ENCODE data around the gene BLVRB. TPM values are rescaled to one million over a fixed set of nuclear protein-coding genes. Genes with fewer than 3 reads are reported as not detected.

The BLVRB gene
- total and polyA plus RNA-seq, 9 of the 15 experiments (the other 6 are each of a cell fraction or from before 2014, with no cell fraction given), result 81.1 to 749 (median 331) TPM

GRCh38 chr19:40466219-40466984 lies 857 bp upstream of the BLVRB start (continued):
- TF ChIP-seq ZNF609 (CRISPR knock-in tag; IDR thresholded peaks at IDR 0.05; ENCODE audit: borderline replicate concordance) (0 out of 2 replicates have a peak, but pooled peaks have one; percentile 74), EP300 (IDR thresholded peaks at IDR 0.05; ENCODE audit: low read length) (no peak), TEAD4 (IDR thresholded peaks at IDR 0.05; ENCODE audit: low read length) (no peak), TEAD4 (CRISPR knock-in tag; IDR thresholded peaks at IDR 0.05; ENCODE audit: borderline replicate concordance) (no peak), MNT (conservative IDR thresholded peaks at IDR 0.05) (peak; percentile 93 to 95), HES1 (IDR thresholded peaks at IDR 0.05; ENCODE audit: low read depth) (no peak), MBD2 (IDR thresholded peaks at IDR 0.05; ENCODE audit: borderline replicate concordance, low read depth) (no peak), PRPF4 (IDR thresholded peaks at IDR 0.05; ENCODE audit: insufficient read depth, low read depth, low read length, poor library complexity, severe bottlenecking) (no peak), ZNF57 (CRISPR knock-in tag; IDR thresholded peaks at IDR 0.05) (no peak), CBFB (CRISPR knock-in tag; IDR thresholded peaks at IDR 0.05) (no peak), CREB3L1 (IDR thresholded peaks at IDR 0.05; ENCODE audit: borderline replicate concordance, low read depth) (peak; percentile 14; the same call in 1 of the 2 replicates), STAT6 (CRISPR knock-in tag; IDR thresholded peaks at IDR 0.05) (no peak)

Data from K562 (cell line).